HG03469 (cell line): ENCODE results near the gene C1D.
"Not testable (repeated sequence)": the region's sequence is repeated elsewhere in the genome, so short reads cannot be mapped to it uniquely, and the experiment has no call there.

Experiments used
- ATAC-seq: cut with Tn5 transposase; IDR thresholded peaks from one replicate; pipeline ENCODE4 v1.9.1; 2021; ENCODE audit warnings: mild to moderate bottlenecking, moderate library complexity, moderate number of reproducible peaks; ENCODE audit not compliant: unreplicated experiment

The C1D gene, protein sequence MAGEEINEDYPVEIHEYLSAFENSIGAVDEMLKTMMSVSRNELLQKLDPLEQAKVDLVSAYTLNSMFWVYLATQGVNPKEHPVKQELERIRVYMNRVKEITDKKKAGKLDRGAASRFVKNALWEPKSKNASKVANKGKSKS

DNA sequence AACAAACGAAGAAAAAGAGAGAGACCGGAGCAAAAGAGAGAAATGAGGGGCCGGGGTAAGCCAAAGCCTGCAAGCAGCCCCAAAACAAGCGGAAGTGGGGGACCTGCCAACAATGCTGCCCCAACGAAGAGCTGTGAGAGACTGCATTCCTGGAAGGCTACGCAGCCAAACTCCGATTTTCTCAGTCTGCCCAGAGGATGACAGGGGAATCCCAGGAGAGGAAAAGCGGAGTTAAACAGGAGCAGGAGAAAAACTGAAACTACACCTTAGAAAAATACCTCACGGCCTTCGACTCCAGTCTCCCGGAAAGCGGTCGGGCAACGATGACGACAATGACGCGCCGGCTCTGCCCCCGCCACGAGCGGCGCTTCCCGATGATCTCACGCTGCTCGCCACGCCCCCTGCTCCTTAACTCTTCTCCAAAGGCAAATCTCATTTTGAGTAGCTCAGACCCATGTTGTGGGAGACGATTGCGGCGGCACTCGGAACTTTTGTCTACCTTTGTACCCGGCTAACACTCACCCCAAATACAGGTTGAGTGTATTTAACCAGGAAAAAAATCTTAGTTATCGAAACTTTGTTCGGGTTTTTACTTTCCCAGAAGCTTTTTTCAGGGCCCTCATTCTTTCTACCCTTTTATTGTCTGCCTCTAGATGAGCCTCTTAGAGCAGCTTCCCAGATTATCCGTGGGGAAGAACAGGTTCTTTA lies at the start of gene C1D:
Gene C1D (minus strand): TSS at position 325 of the 708 bp plus-strand sequence. CDS start 15,694 bp downstream, outside the sequence.
- peak; percentile 84 for ATAC-seq

DNA sequence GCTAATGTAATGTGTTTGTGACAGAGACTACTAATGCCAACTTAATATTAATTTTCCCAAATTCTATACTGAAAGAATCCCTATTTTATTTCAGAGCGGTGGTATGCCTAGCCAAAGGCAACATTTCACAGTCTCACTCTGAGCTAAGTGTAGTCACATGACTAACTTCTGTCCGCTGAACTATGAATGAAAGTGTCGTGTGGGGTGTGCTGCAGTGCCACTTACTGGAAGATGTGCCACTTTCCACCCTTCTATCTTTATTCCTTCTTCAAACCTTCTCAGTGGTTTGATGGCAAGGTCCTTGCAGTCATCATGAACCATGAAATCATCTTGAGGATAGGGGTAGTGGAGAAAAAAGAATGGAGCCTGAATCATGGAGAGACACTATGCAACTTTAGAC lies 47.3 kb upstream of the C1D start:
- peak; percentile 85 for ATAC-seq

DNA sequence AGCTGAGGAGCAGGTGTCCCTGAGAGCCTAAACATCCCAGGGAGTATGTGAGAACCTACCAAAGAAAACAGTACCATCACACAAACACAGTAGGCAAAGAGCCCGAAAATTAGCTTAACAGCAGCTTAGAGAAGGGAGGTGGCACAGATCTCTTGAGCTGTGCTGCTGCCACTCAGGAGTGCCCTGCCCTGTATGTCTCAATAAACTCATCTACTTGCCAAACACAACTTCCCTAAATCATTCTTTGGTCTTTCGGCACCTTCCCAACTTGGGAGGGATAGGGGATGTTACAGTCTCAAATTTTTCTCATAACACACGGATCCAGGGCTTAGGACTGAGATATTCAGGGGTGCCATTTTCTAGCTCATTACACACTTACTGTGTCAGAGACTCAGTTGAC lies 45.3 kb upstream of the C1D start:
- no peak for ATAC-seq

DNA sequence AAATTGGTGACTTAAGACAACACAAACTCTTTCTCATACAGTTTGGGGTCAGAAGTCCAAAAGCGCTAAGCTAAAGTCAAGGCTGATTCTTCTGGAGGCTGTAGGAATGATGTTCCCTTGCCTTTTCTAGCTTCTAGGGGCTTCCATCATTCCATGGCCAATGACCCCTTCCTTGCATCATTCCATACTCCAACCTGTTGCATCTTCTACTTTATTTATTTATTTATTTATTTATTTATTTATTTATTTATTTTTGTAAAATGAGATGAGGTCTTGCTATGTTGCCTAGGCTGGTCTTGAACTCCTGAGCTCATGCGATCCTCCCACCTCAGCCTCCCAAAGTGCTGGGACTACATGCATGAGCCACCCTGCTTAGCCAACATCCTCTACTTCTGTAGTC lies 44.7 kb upstream of the C1D start:
- ATAC-seq, result no peak

DNA sequence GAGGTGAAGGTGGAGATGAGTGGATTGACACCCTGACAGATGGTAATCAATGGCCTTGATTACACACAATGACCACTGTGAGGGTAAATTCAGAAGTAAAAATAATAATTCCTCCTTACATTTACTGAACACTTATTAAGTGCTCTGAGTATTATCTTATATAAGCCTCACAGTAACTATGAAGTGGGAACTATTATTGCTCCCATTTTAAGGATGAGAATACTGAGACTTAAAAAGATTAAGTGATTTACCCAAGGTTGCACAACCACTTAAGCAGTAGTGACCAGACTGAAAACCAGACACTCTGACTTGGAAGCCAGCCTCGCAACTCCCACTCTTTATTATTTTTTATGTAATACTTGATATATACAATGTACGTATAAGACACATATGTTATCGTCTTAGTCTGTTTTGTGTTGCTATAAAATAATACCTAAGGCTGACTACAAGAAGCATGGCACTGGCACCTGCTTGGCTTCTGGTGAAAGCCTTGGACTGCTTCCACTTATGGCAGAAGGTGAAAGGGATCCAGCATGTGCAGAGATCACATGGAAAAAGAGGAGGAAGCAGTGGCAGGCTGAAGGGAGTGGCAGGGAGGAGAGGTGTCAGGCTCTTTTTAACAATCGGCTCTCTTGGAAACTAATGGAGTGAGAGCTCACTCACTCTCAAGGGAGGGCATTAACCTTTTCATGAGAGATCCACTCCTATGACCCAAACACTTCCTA lies 41.5 kb upstream of the C1D start:
- ATAC-seq, result no peak

DNA sequence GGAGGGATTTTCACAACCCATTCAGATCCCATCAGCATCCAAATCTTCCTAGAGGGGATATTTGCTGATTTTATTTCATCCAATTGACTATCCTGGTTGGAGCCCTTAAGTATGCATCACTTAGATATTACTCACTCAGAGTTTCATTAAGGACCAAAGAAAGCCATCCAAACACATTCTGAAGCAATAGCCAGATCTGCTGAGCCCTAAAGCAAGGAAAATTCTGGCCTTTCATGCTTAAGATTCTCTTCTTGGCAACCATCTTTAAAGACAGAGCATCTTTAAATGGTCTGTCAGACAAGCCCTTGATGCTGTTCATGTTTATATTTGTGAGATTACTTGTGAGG lies 40.9 kb upstream of the C1D start:
- ATAC-seq, result no peak

DNA sequence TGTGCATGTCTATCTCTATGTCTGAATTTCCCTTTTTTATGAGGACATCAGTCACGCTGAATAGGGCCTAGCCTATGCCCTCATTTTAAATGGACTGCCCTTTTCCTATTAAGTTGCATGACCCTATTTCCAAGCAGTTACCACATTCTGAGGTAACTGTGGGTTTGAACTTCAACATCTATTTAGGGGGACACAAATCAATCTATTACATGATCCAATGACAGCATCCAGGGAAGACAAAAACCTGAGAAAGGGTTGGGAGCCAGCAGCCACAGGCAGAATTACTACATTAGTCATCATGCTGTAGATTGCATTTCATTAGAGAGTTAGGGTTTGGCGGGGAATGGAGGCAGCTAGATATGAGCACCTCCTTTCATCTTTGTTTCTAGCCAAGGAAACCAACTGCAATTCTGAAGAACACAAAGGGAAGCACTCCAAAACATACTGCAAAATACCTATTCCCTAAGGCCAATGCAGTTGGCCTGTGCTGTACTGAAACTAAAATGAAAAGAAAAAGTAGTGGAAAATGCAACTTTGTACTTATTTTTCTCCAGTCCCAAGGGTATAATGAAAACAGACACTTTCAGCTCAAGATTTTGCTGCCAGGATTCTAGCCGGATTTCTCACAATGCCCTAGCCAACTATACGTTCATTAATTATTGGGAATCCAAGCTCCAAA lies 40.4 kb upstream of the C1D start:
- no peak for ATAC-seq

DNA sequence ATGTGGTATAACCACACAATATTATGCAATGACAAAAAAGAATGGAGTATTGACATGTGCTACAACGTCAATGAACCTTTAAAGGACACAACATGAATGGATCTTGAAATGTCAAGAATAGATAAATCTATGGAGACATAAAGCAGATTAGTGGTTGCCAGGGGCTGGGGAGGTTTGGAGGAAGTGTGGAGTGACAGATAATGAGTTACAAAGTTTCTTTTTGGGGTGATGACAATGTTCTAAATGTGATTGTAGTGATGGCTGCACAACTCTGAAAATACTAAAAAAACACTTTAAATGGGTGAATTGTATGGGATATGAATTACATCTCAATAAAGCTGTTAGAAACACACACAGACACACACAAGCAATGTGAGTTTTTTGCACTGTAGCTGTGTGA lies 37.4 kb upstream of the C1D start:
- ATAC-seq, result no peak

DNA sequence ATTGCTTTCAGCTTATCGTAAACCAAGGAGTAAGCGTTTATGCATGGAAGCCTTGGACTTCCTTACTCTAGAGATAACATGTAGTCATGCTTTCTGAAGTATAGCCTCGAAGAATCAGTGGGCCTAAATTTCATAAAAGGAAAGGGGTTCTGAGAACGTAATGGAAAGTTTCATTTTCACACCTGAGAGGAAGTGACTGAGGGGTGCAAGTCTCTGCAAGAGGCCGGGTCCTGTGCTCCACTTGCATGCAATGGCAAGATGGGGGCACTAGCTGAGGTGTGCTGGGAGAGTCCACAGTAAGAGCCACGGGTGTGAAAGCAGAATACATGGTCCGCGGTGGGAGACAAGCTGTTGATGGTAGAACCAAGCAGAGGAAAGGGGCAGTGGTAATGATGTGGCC lies 36.5 kb upstream of the C1D start:
- no peak for ATAC-seq

DNA sequence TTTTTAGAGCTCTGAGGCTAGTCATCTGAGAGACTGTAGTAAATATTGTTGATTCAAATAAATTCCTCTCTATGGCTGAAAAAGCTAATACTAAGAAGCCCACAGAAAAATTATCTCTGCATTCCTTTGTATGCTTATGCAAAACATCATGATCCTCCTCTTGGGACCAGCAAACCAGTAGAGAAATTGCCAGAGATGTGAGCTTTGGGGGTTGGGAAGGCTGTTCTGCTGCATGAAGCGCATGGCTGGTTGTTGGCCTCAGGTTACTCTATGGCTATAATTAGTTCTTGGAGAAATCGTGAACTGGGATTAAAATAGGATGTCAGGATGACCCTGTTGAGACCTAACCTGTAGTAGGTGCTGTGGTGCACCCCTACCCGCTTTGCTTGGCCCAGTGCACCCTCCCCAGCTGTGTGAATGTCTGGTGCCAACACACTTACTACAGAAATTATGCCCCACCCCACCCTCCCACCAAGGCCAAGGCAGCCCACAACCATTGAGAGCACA lies 35.5 kb upstream of the C1D start:
- no peak for ATAC-seq

DNA sequence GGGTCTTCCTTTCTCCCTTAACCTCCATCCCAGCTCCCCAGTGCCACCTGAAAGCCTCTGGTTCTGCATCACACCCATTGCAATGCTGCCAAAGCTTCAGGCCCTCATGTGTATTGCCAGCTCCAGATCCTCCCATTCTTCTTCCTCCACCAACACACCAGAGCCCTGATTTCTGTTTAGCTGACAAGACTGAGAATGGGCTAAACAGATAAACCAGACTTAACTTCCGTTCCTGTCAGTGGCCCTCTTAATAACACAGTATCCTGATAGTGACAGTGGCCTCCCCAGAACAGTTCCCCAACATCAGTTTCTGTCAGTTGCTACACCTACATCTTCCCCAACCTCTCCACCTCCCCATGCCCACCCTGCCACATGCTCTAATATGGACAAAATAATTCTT lies 31.3 kb upstream of the C1D start:
- no peak for ATAC-seq

DNA sequence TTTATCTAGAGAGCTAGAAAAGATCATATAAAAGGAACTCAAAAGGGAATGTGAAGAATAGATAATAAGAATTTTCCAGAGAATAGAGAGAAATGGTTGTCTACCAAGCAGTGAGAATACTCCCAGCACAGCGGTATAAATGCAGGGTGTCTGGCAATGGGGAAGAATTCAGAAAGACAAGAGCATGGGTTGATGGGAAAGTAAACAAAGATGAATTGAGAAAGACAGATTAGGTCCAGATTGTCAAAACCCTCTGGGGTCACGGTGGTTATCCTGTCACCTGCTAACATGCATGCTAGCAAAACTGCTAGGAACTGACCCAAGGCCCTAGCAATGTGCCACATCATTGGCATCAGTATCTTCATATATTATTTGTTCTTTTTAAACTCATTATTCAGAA lies 30.8 kb upstream of the C1D start:
- ATAC-seq, result no peak

DNA sequence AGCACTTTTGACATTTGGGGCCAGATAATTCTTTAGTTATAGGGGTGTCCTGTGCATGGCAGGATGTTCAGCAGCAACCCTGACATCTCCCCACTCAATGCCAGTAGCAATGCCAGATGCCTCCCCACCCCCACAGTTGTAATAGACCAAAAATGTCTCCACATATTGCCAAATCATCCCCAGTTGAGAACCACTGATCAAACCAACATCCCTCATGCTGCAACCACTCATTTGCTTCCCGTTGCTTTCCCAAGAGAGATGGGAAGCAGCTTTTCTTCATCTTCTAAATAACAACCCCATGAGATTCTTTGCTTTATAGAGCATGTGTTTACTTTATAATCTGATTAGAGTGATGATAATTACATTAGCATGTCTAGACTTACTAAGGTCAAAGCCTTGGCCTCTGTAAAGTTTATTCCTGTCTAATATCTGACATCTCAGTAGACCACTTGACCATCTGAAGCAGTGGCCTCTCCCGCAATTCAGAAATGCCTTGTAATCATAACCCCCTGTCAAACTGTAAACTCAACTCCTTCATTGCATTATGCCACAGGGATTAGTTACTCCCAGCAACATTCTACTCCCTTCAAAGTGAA lies 28.7 kb upstream of the C1D start:
- no peak for ATAC-seq

DNA sequence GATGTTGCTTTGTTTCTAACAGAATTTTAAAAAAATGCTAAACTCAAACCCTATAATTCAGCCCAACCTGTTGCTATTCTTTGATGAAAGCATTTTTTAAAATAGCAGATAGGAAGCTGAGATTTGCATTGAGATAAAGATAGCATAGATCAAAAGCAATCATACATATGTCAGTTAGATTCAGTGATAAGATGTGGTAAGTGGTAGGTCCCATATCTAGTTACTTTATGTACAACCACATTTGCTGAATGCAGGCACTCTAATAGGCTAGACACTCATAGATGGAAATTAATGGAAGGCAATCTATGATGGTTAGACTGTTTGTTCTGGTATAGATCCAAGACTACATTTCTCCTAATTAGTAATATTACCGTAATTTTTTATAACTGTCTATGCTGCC lies 27.2 kb upstream of the C1D start:
- no peak for ATAC-seq

DNA sequence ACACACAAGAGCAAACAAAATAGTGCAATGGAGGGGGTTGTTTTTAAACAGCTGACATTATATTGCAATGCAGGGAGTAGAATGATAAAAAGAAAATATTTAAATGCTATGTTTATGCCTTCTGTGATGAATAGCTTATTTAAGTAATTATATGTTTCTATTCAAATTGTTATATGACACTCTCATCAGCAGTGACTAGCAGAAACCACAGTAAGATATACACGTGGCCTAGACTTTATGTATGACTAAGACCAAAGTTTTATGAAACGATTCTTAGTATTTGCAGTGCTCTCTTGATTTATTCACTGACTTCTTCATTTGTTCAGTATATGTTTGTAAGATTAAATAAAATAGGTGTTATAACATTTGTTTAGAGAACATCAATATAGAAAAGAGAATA lies 26.1 kb upstream of the C1D start:
- ATAC-seq, result no peak

DNA sequence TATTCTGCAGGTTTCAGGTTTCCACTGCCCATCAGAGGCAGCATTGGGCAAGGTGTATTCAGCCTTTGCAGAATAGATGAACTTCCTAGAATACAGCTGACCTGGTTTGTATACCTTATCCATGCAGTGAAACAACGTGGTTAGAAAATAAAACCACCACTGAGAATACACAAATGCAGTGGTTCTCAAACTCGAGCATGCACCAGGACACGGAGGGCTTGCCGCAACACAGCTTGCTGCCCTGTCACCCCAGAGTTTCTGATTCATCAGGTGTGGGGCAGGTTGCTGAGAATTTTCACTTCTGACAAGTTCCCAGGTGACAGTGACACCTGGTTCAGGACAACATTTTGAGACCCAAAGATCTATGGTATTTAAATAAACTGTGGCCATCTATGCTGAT lies 23.4 kb upstream of the C1D start:
- no peak for ATAC-seq

DNA sequence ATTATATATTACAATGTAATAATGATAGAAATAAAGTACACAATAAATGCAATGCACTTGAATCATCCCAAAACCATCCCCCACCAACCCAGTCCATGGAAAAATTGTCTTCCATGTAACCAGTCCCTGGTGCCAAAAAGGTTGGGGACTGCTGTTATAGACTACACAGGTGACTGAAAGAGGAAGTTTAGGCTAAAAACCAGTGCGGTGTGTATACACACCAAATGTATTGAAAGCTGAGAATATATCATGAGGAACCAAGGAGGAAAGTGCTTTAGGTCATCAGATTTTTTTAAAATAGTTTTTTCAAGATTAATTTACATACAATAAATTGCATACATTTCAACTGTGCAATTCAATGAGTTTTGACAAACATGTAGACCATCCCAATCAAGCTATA lies 20.5 kb upstream of the C1D start:
- peak; percentile 85 for ATAC-seq

DNA sequence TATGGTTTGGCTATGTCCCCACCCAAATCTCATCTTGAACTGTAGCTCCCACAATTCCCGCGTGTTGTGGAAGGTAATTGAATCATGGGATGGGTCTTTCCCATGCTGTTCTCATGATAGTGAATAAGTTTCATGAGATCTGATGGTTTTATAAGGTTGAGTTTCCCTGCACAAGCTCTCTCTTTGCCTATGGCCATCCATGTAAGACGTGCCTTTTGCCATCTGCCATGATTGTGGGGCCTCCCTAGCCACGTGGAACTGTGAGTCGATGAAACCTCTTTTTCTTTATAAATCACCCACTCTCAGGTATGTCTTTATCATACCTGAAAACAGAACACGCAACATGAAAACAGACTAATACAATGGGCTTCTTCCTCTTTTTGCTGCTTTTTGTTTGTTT lies 11.2 kb upstream of the C1D start:
- ATAC-seq, result no peak

DNA sequence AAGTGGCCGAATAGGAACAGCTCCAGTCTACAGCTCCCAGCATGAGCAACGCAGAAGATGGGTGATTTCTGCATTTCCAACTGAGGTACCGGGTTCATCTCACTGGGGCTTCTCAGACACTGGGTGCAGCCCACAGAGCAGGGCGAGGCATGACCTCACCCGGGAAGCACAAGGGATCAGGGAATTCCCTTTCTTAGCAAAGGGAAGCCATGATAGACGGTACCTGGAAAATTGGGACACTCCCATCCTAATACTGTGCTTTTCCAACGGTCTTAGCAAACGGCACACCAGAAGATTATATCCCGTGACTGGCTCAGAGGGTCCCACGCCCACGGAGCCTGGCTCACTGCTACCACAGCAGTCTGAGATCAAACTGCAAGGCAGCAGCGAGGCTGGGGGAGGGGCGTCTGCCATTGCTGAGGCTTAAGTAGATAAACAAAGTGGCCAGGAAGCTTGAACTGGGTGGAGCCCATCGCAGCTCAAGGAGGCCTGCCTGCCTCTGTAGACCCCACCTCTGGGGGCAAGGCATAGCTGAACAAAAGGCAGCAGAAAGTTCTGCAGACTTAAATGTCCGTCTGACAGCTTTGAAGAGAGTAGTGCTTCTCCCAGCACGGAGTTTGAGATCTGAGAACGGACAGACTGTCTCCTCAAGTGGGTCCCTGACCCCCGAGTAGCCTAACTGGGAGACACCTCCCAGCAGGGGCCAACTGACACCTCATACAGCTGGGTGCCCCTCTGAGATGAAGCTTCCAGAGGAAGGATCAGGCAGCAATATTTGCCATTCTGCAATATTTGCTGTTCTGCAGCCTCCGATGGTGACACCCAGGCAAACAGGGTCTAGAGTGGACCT lies 1.2 kb upstream of the C1D start:
- not testable (repeated sequence) for ATAC-seq

DNA sequence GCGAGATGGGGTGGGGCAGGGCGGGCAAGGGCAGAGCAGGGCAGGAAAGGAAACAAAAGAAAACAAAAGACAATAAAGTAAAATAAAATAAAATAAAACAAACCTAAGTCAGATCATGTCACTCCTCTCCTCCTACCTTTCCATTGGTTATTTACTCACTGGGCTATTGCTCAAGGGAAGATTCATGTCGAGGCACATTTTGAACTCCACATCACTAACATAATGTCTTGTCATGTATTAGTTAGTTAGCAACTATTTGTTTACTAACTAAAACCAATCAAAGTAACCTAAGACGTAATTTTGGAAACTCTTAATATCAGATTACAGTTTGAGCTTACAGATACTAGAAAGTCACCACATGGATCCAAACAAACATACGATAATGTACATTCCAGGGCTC lies 2.2 kb downstream of the C1D start:
- ATAC-seq, result no peak
